ENCODE results near the gene PWP1. TPM values are rescaled to one million over a fixed set of nuclear protein-coding genes. Genes with fewer than 3 reads are reported as not detected.
"Not testable (repeated sequence)": the region's sequence is repeated elsewhere in the genome, so short reads cannot be mapped to it uniquely, and the experiment has no call there.

Gene PWP1
- total RNA-seq, 1 donor from 2014 or later, result 63.0 TPM

DNA sequence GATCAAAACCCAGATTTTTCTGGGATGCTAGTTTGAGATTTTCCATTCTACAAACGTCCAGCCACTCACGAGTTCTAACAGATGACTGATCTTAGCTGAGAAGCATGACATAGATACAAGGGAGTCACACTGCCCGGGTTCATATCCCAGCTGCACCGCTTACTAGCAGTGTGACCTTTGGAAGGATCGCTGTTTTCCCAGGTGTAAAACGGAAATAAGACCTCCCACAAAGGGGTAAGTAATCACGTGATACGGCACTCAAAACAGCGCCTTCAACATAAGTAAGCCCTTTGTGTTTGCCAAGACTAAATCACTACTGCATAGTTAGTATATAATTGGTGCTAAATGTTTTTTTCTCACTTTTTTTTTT, 624 bp upstream of the PWP1 start:
- TF ChIP-seq EZH2 (IDR thresholded peaks at IDR 0.05) (no peak), EZH2phosphoT487 (IDR thresholded peaks at IDR 0.05) (no peak)
- TF ChIP-seq, protein P1, sequence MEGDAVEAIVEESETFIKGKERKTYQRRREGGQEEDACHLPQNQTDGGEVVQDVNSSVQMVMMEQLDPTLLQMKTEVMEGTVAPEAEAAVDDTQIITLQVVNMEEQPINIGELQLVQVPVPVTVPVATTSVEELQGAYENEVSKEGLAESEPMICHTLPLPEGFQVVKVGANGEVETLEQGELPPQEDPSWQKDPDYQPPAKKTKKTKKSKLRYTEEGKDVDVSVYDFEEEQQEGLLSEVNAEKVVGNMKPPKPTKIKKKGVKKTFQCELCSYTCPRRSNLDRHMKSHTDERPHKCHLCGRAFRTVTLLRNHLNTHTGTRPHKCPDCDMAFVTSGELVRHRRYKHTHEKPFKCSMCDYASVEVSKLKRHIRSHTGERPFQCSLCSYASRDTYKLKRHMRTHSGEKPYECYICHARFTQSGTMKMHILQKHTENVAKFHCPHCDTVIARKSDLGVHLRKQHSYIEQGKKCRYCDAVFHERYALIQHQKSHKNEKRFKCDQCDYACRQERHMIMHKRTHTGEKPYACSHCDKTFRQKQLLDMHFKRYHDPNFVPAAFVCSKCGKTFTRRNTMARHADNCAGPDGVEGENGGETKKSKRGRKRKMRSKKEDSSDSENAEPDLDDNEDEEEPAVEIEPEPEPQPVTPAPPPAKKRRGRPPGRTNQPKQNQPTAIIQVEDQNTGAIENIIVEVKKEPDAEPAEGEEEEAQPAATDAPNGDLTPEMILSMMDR (IDR thresholded peaks at IDR 0.05), result no peak
- Mint-ChIP-seq H3K4me3 (peak overlapping the region; percentile 98), H3K4me1 (peaks cover 18% of the 10 kb centered on the region), H3K27me3 (ENCODE audit: insufficient read depth, low read depth) (peaks cover 3% of the 10 kb centered on the region), H3K36me3 (peaks cover 8% of the 10 kb centered on the region), H3K9me3 (no peaks in the 10 kb centered on the region), H3K27ac (no peak overlapping the region)
- H3K36me3 ChIP-seq, result no peaks in the 10 kb centered on the region
- DNase-seq (ENCODE audit: low spot score), result peak; percentile 36
- H3K27ac ChIP-seq, result no peak overlapping the region
- peak overlapping the region; percentile 79 for H3K4me3 ChIP-seq
- H3K79me2 ChIP-seq (ENCODE audit: low read depth), result peaks cover 23% of the 10 kb centered on the region
- H3K4me1 ChIP-seq, result no peaks in the 10 kb centered on the region
- H3K9ac ChIP-seq, result peak overlapping the region; percentile 13
- peaks cover 5% of the 10 kb centered on the region for H3F3A ChIP-seq (ENCODE audit: low read depth)
- no peaks in the 10 kb centered on the region for H4K20me1 ChIP-seq (ENCODE audit: low read depth)
- H3K27me3 ChIP-seq, result no peaks in the 10 kb centered on the region
- H2AFZ ChIP-seq (replicated peaks), result peak overlapping the region; percentile 40
- peak overlapping the region; percentile 98 for H3K4me2 ChIP-seq
- no peaks in the 10 kb centered on the region for H3K9me3 ChIP-seq (ENCODE audit: low read depth)

DNA sequence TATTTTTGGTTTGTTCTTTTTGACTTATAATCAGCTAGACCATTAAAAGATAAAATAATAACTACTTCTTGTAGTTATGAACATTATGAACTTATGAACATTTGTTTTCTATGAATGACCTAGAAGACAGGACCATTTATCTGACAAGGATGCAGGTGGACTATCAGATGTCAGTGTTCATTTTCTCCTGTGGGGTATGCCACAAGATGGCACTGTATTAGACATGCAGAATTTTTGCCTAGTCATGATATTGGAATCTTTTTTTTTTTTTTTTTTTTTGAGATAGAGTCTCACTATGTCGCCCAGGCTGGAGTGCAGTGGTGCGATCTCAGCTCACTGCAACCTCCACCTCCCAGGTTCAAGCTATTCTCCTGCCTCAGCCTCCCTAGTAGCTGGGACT, 10.2 kb downstream of the PWP1 start:
- H3K4me2 ChIP-seq; H3K79me2 ChIP-seq (ENCODE audit: low read depth); H3K9ac ChIP-seq; H3K27ac Mint-ChIP-seq; H3K9me3 ChIP-seq (ENCODE audit: low read depth); H3K4me3 Mint-ChIP-seq; H3K9me3 Mint-ChIP-seq; H3K4me1 Mint-ChIP-seq; DNase-seq (ENCODE audit: low spot score); H3K27ac ChIP-seq; H4K20me1 ChIP-seq (ENCODE audit: low read depth); H2AFZ ChIP-seq (replicated peaks); H3K4me1 ChIP-seq; H3K4me3 ChIP-seq; H3K27me3 Mint-ChIP-seq (ENCODE audit: insufficient read depth, low read depth); H3F3A ChIP-seq (ENCODE audit: low read depth); H3K27me3 ChIP-seq: not testable (repeated sequence)
- peaks cover 33% of the 10 kb centered on the region for H3K36me3 Mint-ChIP-seq
- TF ChIP-seq, protein P1 (IDR thresholded peaks at IDR 0.05), result peak; percentile 14
- H3K36me3 ChIP-seq, result peaks cover 37% of the 10 kb centered on the region

DNA sequence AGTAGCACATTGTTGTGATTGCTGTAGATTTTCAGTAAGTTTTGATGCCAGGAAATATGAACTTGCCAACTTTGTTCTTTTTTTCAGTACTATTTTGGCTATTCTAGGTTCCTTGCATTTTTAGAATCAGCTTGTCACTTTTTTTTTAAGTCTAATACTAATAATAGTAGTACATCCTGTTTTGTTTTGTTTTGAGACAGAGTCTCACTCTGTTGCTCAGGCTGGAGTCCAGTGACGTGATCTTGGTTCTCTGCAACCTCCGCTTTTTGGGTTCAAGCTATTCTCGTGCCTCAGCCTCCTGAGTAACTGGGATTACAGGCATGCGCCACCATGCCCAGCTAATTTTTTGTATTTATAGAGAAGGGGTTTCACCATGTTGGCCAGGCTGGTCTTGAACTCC, 16.5 kb downstream of the PWP1 start:
- Mint-ChIP-seq H3K36me3 (peaks cover 64% of the 10 kb centered on the region), H3K9me3 (peaks cover 7% of the 10 kb centered on the region), H3K4me3 (no peak overlapping the region), H3K27ac (no peak overlapping the region), H3K27me3 (ENCODE audit: insufficient read depth, low read depth) (no peaks in the 10 kb centered on the region), H3K4me1 (no peaks in the 10 kb centered on the region)
- Histone ChIP-seq H3K36me3 (peaks cover 39% of the 10 kb centered on the region), H3K79me2 (ENCODE audit: low read depth) (no peaks in the 10 kb centered on the region), H3K4me3 (no peak overlapping the region), H3K9ac (no peak overlapping the region), H3K4me1 (no peaks in the 10 kb centered on the region), H3F3A (ENCODE audit: low read depth) (no peaks in the 10 kb centered on the region), H4K20me1 (ENCODE audit: low read depth) (no peaks in the 10 kb centered on the region), H2AFZ (replicated peaks) (no peak overlapping the region), H3K4me2 (no peak overlapping the region), H3K27ac (no peak overlapping the region), H3K9me3 (ENCODE audit: low read depth) (peaks cover 5% of the 10 kb centered on the region), H3K27me3 (no peaks in the 10 kb centered on the region)
- DNase-seq (ENCODE audit: low spot score), result no peak
- TF ChIP-seq EZH2phosphoT487 (IDR thresholded peaks at IDR 0.05) (no peak), EZH2 (IDR thresholded peaks at IDR 0.05) (no peak)
- TF ChIP-seq, protein P1 (IDR thresholded peaks at IDR 0.05), result no peak

DNA sequence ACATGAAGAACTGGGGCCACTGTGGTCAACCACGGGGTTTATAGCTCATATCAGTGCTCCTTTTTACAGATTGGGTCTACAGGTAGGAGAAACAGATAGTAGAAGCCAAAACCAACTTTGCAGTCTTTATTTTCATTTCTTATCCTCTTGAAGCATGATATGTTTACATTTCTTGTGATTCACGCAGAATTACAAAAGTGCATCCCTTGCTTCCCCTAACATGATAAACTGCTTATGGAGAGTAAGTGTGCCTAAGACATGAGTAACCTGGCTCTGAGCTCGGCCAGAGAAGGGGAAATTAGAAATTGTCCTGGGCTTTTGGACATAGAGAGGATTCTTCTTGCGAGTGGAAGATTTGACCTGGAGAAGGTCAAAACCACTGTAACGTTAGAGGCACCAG, 18.4 kb downstream of the PWP1 start:
- peaks cover 69% of the 10 kb centered on the region for H3K36me3 Mint-ChIP-seq
- peaks cover 39% of the 10 kb centered on the region for H3K36me3 ChIP-seq

DNA sequence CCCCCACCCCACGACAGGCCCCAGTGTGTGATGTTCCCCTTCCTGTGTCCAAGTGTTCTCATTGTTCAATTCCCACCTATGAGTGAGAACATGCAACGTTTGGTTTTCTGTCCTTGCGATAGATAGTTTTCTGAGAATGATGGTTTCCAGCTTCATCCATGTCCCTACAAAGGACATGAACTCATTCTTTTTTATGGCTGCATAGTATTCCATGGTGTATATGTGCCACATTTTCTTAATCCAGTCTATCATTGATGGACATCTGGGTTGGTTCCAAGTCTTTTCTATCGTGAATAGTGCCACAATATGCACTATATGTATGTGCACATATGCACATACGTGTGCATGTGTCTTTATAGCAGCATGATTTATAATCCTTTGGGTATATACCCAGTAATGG, 19.9 kb downstream of the PWP1 start:
- peaks cover 27% of the 10 kb centered on the region for H3K36me3 ChIP-seq
- DNase-seq (ENCODE audit: low spot score); H3K9ac ChIP-seq; H3K27me3 Mint-ChIP-seq (ENCODE audit: insufficient read depth, low read depth); H3K9me3 ChIP-seq (ENCODE audit: low read depth); H3K4me2 ChIP-seq; H3K9me3 Mint-ChIP-seq; H3K79me2 ChIP-seq (ENCODE audit: low read depth); H2AFZ ChIP-seq (replicated peaks); H3K27ac ChIP-seq; H3K4me3 ChIP-seq; H4K20me1 ChIP-seq (ENCODE audit: low read depth); H3K27me3 ChIP-seq; H3K4me1 ChIP-seq; H3K27ac Mint-ChIP-seq; H3K4me3 Mint-ChIP-seq; H3K4me1 Mint-ChIP-seq; H3F3A ChIP-seq (ENCODE audit: low read depth): not testable (repeated sequence)
- peaks cover 59% of the 10 kb centered on the region for H3K36me3 Mint-ChIP-seq

More for the DNA sequence above, 18.4 kb downstream of the PWP1 start:
- no peaks in the 10 kb centered on the region for H3K4me1 Mint-ChIP-seq
- Histone ChIP-seq H3K4me2 (no peak overlapping the region), H3K27me3 (no peaks in the 10 kb centered on the region), H2AFZ (replicated peaks) (no peak overlapping the region), H4K20me1 (ENCODE audit: low read depth) (no peaks in the 10 kb centered on the region), H3K4me3 (no peak overlapping the region), H3K9ac (no peak overlapping the region), H3K27ac (no peak overlapping the region), H3K79me2 (ENCODE audit: low read depth) (no peaks in the 10 kb centered on the region), H3K4me1 (no peaks in the 10 kb centered on the region), H3F3A (ENCODE audit: low read depth) (no peaks in the 10 kb centered on the region), H3K9me3 (ENCODE audit: low read depth) (peaks cover 5% of the 10 kb centered on the region)
- H3K9me3 Mint-ChIP-seq, result peaks cover 7% of the 10 kb centered on the region
- H3K27ac Mint-ChIP-seq, result no peak overlapping the region
- H3K4me3 Mint-ChIP-seq, result no peak overlapping the region
- no peak for DNase-seq (ENCODE audit: low spot score)
- TF ChIP-seq, protein P1 (IDR thresholded peaks at IDR 0.05), result no peak
- no peak for TF ChIP-seq EZH2 (IDR thresholded peaks at IDR 0.05)
- TF ChIP-seq EZH2phosphoT487 (IDR thresholded peaks at IDR 0.05), result no peak
- H3K27me3 Mint-ChIP-seq (ENCODE audit: insufficient read depth, low read depth), result no peaks in the 10 kb centered on the region
